ENCODE data around the gene CACFD1. TPM values are rescaled to one million over a fixed set of nuclear protein-coding genes. Genes with fewer than 3 reads are reported as not detected.

CACFD1 gene
- total and polyA plus RNA-seq, 11 donors = 8.0 to 21.9 (median 11.6) TPM

DNA sequence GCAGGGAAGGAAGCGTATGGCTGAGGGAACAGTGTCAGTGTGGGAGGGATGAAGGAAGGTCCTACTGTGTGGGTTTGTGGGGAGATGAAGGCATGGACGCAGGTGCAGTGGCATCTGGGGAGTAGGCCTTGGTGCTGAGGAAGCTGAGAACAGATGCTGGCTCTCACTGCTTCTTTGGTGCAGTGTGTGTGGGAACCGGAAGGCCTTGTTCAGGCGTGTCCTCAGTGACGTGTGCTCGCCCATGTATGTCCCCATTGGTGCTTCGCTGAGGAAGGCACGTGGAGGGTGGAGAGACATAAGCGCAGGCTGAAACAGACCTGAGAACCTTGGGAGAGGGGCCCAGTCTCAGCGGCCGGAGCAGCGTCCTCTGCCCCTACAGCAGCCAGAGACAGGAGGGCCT, 18.9 kb upstream of the CACFD1 start:
- H3K36me3 ChIP-seq = no peaks in the 10 kb centered on the region
- TF ChIP-seq POLR2A (IDR thresholded peaks at IDR 0.05) = no peak
- TF ChIP-seq, protein P1, sequence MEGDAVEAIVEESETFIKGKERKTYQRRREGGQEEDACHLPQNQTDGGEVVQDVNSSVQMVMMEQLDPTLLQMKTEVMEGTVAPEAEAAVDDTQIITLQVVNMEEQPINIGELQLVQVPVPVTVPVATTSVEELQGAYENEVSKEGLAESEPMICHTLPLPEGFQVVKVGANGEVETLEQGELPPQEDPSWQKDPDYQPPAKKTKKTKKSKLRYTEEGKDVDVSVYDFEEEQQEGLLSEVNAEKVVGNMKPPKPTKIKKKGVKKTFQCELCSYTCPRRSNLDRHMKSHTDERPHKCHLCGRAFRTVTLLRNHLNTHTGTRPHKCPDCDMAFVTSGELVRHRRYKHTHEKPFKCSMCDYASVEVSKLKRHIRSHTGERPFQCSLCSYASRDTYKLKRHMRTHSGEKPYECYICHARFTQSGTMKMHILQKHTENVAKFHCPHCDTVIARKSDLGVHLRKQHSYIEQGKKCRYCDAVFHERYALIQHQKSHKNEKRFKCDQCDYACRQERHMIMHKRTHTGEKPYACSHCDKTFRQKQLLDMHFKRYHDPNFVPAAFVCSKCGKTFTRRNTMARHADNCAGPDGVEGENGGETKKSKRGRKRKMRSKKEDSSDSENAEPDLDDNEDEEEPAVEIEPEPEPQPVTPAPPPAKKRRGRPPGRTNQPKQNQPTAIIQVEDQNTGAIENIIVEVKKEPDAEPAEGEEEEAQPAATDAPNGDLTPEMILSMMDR (IDR thresholded peaks at IDR 0.05) = no peak

DNA sequence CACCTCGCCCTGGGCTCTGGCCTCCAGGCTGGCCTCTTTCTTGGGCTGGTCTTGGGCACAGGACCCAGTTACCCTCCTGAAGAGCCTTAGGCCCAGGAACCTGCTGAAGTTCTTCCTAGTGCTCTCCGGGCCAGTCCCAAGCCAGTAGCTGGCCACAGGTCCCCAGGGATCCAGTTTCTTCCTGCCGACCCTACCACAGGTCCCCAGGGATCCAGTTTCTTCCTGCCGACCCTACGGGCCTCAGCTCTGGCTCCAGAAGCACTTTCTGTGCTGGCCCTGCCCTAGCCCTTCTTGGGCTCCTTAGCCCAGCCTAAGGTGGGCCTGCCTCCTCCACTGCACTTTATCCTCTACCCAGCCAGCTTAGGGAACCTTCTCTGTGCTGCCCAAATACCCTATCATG, 18.2 kb upstream of the CACFD1 start:
- no peaks in the 10 kb centered on the region for H3K36me3 ChIP-seq
- WGBS, 4 donors = 45 to 65% (median 54%) methylated on average over 3 to 5 of the region's 5 CpGs
- no peak overlapping the region for H3K4me3 ChIP-seq
- no peak for ATAC-seq
- no peak overlapping the region for H3K27ac ChIP-seq
- DNase-seq = no peak
- intact Hi-C loops (cut with DNase I) = no loop called here
- no peaks in the 10 kb centered on the region for H3K4me1 ChIP-seq
- H3K9me3 ChIP-seq = no peaks in the 10 kb centered on the region
- TF ChIP-seq, protein P1 (IDR thresholded peaks at IDR 0.05) = no peak
- TF ChIP-seq POLR2A (IDR thresholded peaks at IDR 0.05) = no peak
- H3K27me3 ChIP-seq = no peaks in the 10 kb centered on the region

More for the DNA sequence above, 18.9 kb upstream of the CACFD1 start:
- 89 to 94% (median 90%) methylated on average over 12 of the region's 12 CpGs for WGBS, 4 donors
- Histone ChIP-seq H3K9me3 (no peaks in the 10 kb centered on the region), H3K4me3 (no peak overlapping the region), H3K27me3 (no peaks in the 10 kb centered on the region), H3K4me1 (no peaks in the 10 kb centered on the region), H3K27ac (no peak overlapping the region)
- no peak for ATAC-seq
- intact Hi-C loops (cut with DNase I) = no loop called here
- no peak for DNase-seq

DNA sequence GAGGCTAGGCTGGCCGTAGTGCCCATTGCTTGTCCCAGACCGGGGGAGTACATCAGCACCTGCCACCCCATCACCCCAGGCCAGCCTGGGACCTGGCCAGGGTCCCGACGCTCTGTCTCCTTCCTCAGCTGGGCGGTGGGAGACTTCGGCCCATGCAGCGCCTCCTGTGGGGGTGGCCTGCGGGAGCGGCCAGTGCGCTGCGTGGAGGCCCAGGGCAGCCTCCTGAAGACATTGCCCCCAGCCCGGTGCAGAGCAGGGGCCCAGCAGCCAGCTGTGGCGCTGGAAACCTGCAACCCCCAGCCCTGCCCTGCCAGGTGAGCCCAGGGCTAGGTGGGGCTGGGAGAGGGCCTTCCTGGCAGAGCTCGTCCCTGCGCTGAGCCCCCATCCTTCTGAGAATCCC, 16.5 kb upstream of the CACFD1 start:
- no peak overlapping the region for H3K4me3 ChIP-seq
- H3K9me3 ChIP-seq = no peaks in the 10 kb centered on the region
- intact Hi-C loops (cut with DNase I) = no loop called here
- no peak overlapping the region for H3K27ac ChIP-seq
- no peak for DNase-seq
- H3K36me3 ChIP-seq = no peaks in the 10 kb centered on the region
- ATAC-seq = no peak
- H3K27me3 ChIP-seq = no peaks in the 10 kb centered on the region
- WGBS, 4 donors = 92 to 94% (median 93%) methylated on average over 10 to 15 of the region's 15 CpGs; no CpG with 5 or more reads in 1 of the 4 donors
- H3K4me1 ChIP-seq = no peaks in the 10 kb centered on the region
- TF ChIP-seq, protein P1 (IDR thresholded peaks at IDR 0.05) = no peak
- TF ChIP-seq POLR2A (IDR thresholded peaks at IDR 0.05) = no peak

DNA sequence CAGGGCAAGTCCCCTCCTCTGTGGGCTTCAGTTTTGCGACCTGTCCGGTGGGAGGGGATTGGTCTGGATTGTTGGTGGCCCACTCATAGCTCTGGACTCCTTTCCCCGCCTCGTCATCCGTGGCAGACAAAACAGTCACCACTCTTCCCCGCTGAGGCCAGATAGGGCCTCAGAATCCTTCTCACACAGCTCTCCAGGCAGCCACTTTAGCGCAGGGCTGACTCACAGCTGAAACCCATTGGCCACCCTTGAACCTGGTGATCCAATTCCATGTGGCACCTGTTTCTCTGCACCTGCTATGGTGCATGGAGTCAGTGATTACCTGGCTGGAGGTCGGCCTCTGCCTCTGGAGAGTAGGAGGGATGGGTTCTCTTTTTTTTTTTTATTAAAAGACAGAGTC, 15.8 kb upstream of the CACFD1 start:
- H3K9me3 ChIP-seq = no peaks in the 10 kb centered on the region
- H3K4me3 ChIP-seq = no peak overlapping the region
- intact Hi-C loops (cut with DNase I) = no loop called here
- no peaks in the 10 kb centered on the region for H3K36me3 ChIP-seq
- H3K4me1 ChIP-seq = no peaks in the 10 kb centered on the region
- ATAC-seq (no peak), DNase-seq (no peak)
- 79 to 88% (median 84%) methylated on average over 8 of the region's 8 CpGs for WGBS, 4 donors
- no peaks in the 10 kb centered on the region for H3K27me3 ChIP-seq
- TF ChIP-seq, protein P1 (IDR thresholded peaks at IDR 0.05) = no peak
- no peak for TF ChIP-seq POLR2A (IDR thresholded peaks at IDR 0.05)
- no peak overlapping the region for H3K27ac ChIP-seq

Data from heart left ventricle (tissue), 16 donors.